GM18861 (cell line): Measurements from ENCODE around the gene IGFALS.

ENCODE experiments used
- ATAC-seq: cut with Tn5 transposase; IDR thresholded peaks from one replicate; pipeline ENCODE4 v1.9.1; 2021; ENCODE audit not compliant: unreplicated experiment

Gene IGFALS

GRCh38 chr16:1766231-1766630 is 27.3 kb downstream of the IGFALS start:
- no peak for ATAC-seq

- ATAC-seq = no peak
Measured at GRCh38 chr16:1765826-1766225, 27.7 kb downstream of the IGFALS start.

- no peak for ATAC-seq
Measured at GRCh38 chr16:1764971-1765370, 28.5 kb downstream of the IGFALS start.

- ATAC-seq = no peak
Measured at GRCh38 chr16:1763521-1764511, 29.7 kb downstream of the IGFALS start.

- ATAC-seq = no peak
Measured at GRCh38 chr16:1762879-1763520, 30.5 kb downstream of the IGFALS start.

- ATAC-seq = no peak
Measured at GRCh38 chr16:1762196-1762878, 31.2 kb downstream of the IGFALS start.

GRCh38 chr16:1761751-1762150 is 31.8 kb downstream of the IGFALS start:
- no peak for ATAC-seq

- no peak for ATAC-seq
Measured at GRCh38 chr16:1760911-1761310, 32.6 kb downstream of the IGFALS start.

- no peak for ATAC-seq
Measured at GRCh38 chr16:1759511-1759910, 34.0 kb downstream of the IGFALS start.

- no peak for ATAC-seq
Measured at GRCh38 chr16:1758923-1759322, 34.6 kb downstream of the IGFALS start.

- ATAC-seq = no peak
Measured at GRCh38 chr16:1757714-1758461, 35.6 kb downstream of the IGFALS start.

- no peak for ATAC-seq
Measured at GRCh38 chr16:1754204-1754603, 39.3 kb downstream of the IGFALS start.

- ATAC-seq = no peak
Measured at GRCh38 chr16:1752853-1753252, 40.7 kb downstream of the IGFALS start.

GRCh38 chr16:1751946-1752345 is 41.6 kb downstream of the IGFALS start:
- no peak for ATAC-seq

GRCh38 chr16:1749152-1750117 is 44.1 kb downstream of the IGFALS start:
- ATAC-seq = no peak

- ATAC-seq = no peak
Measured at GRCh38 chr16:1747934-1748333, 45.6 kb downstream of the IGFALS start.

GRCh38 chr16:1746693-1747195 is 46.8 kb downstream of the IGFALS start:
- no peak for ATAC-seq

GRCh38 chr16:1745900-1746692 is 47.4 kb downstream of the IGFALS start:
- ATAC-seq = no peak
